GM18507 (cell line): ENCODE results near the gene LEF1.

Experiments used
- DNase-seq: peaks from one replicate; pipeline ENCODE4 v3.0.0; 2011; ENCODE audit warnings: low read depth; ENCODE audit not compliant: insufficient read length; ENCODE audit errors: extremely low spot score
- FAIRE-seq: peaks from 2 replicates; lab custom pipeline; 2011; peaks lifted over from hg19 to GRCh38; lab: Jason Lieb, UNC

The LEF1 gene

GRCh38 chr4:108181704-108182103, 13.0 kb upstream of the LEF1 start:
- DNase-seq (no peak), FAIRE-seq (no peak)

GRCh38 chr4:108180513-108180912, 11.8 kb upstream of the LEF1 start:
- FAIRE-seq, result no peak
- no peak for DNase-seq

GRCh38 chr4:108175966-108176365, 7.2 kb upstream of the LEF1 start:
- no peak for FAIRE-seq
- no peak for DNase-seq

GRCh38 chr4:108174856-108175255, 6.1 kb upstream of the LEF1 start:
- FAIRE-seq, result no peak

GRCh38 chr4:108173599-108174057, 4.9 kb upstream of the LEF1 start:
- FAIRE-seq (no peak), DNase-seq (no peak)

More at GRCh38 chr4:108174856-108175255, 6.1 kb upstream of the LEF1 start:
- no peak for DNase-seq

- FAIRE-seq (no peak), DNase-seq (no peak)
Measured at GRCh38 chr4:108172753-108173598, 4.2 kb upstream of the LEF1 start.

- FAIRE-seq, result no peak
- DNase-seq, result no peak
Measured at GRCh38 chr4:108172231-108172752, 3.6 kb upstream of the LEF1 start.

- FAIRE-seq (no peak), DNase-seq (no peak)
Measured at GRCh38 chr4:108171339-108172230, 2.9 kb upstream of the LEF1 start.

GRCh38 chr4:108170631-108171338, 2.1 kb upstream of the LEF1 start:
- FAIRE-seq (no peak), DNase-seq (no peak)

- FAIRE-seq (no peak), DNase-seq (no peak)
Measured at GRCh38 chr4:108169664-108170063, 932 bp upstream of the LEF1 start.

GRCh38 chr4:108168160-108168670, 517 bp downstream of the LEF1 start:
- no peak for DNase-seq
- no peak for FAIRE-seq

GRCh38 chr4:108166441-108167315, 2.1 kb downstream of the LEF1 start:
- no peak for DNase-seq
- no peak for FAIRE-seq

GRCh38 chr4:108166038-108166437, 2.7 kb downstream of the LEF1 start:
- FAIRE-seq, result no peak
- DNase-seq, result no peak

- DNase-seq (no peak), FAIRE-seq (no peak)
Measured at GRCh38 chr4:108165586-108165985, 3.1 kb downstream of the LEF1 start.

GRCh38 chr4:108163351-108163750, 5.4 kb downstream of the LEF1 start:
- FAIRE-seq (no peak), DNase-seq (no peak)

GRCh38 chr4:108160741-108161352, 7.9 kb downstream of the LEF1 start:
- no peak for FAIRE-seq

GRCh38 chr4:108159845-108160244, 8.9 kb downstream of the LEF1 start:
- FAIRE-seq, result no peak
- DNase-seq, result no peak

More at GRCh38 chr4:108160741-108161352, 7.9 kb downstream of the LEF1 start:
- no peak for DNase-seq

GRCh38 chr4:108157655-108158054, 11.1 kb downstream of the LEF1 start:
- DNase-seq, result no peak
- FAIRE-seq, result no peak
